ENCODE results near the gene RCAN1. TPM values are rescaled to one million over a fixed set of nuclear protein-coding genes. Genes with fewer than 3 reads are reported as not detected.

Gene RCAN1
- total and polyA plus RNA-seq, 2 of the 8 experiments (the other 6 are each of a cell fraction or from before 2014, with no cell fraction given): 1.7 to 6.4 TPM

GRCh38 chr21:34617753-34618339 is 2.9 kb upstream of the RCAN1 start:
- DNase-seq (ENCODE audit: low read depth in 1 of 2, low spot score in 2 of 2) (no peak), FAIRE-seq (no peak)
- Histone ChIP-seq H4K5ac (ENCODE audit: insufficient read length, low read depth, low read length) (no peak overlapping the region), H2BK12ac (ENCODE audit: low read depth, low read length) (no peak overlapping the region), H3K4me2 (ENCODE audit: insufficient read depth in 1 of 2, low read depth in 2 of 2, low read length in 2 of 2) (no peak overlapping the region), H2BK20ac (ENCODE audit: low read length) (no peak overlapping the region), H3K23ac (ENCODE audit: insufficient read length) (no peak overlapping the region), H3K27me3 (replicated peaks in 1 of 4; ENCODE audit: control insufficient read depth in 3 of 4, extremely low read depth in 1 of 4, insufficient read depth in 3 of 4, low read length in 3 of 4) (peaks cover 6 to 18% (median 14%) of the 10 kb centered on the region in 4 experiments), H3K23me2 (ENCODE audit: low read depth, low read length) (peaks cover 7% of the 10 kb centered on the region; the same call in 1 of the 2 replicates), H3K14ac (ENCODE audit: insufficient read length) (no peak overlapping the region), H3K4ac (replicated peaks; ENCODE audit: insufficient read length, low read depth, low read length) (no peak overlapping the region), H2AK5ac (ENCODE audit: low read depth, low read length) (no peak overlapping the region), H3K36me3 (ENCODE audit: control insufficient read depth in 2 of 4, insufficient read depth in 4 of 4, low read length in 3 of 4) (no peaks in the 10 kb centered on the region), H3K27ac (ENCODE audit: low read depth, low read length) (no peak overlapping the region), H3K9me3 (ENCODE audit: insufficient read depth in 2 of 2, low read depth in 1 of 2, low read length in 1 of 2) (no peaks in the 10 kb centered on the region), H4K91ac (replicated peaks; ENCODE audit: insufficient read length, low read length) (no peak overlapping the region), H3K79me2 (ENCODE audit: control insufficient read depth in 1 of 2, insufficient read depth in 2 of 2, low read length in 2 of 2) (no peaks in the 10 kb centered on the region), H2BK15ac (ENCODE audit: low read length) (no peak overlapping the region), H3K4me3 (ENCODE audit: extremely low read depth in 1 of 4, insufficient read depth in 2 of 4, low read depth in 3 of 4, low read length in 4 of 4) (no peak overlapping the region), H3K18ac (ENCODE audit: extremely low read depth, low read length) (no peak overlapping the region), H2BK120ac (replicated peaks; ENCODE audit: low read depth, low read length) (no peak overlapping the region), H3K56ac (replicated peaks; ENCODE audit: insufficient read length, low read depth, low read length) (no peak overlapping the region), H4K20me1 (replicated peaks in 1 of 2; ENCODE audit: control insufficient read depth in 1 of 2, insufficient read depth in 2 of 2, low read length in 2 of 2) (peaks cover 0 to 1% of the 10 kb centered on the region in 2 experiments), H3K79me1 (ENCODE audit: low read depth, low read length) (no peaks in the 10 kb centered on the region), H3K9ac (replicated peaks in 1 of 4; ENCODE audit: extremely low read depth in 1 of 4, low read depth in 3 of 4, low read length in 3 of 4) (no peak overlapping the region), H2AFZ (ENCODE audit: low read length) (no peak overlapping the region), H2BK5ac (ENCODE audit: low read depth, low read length) (no peak overlapping the region), H3K4me1 (replicated peaks in 1 of 4; ENCODE audit: control insufficient read depth in 3 of 4, insufficient read depth in 4 of 4, low read length in 3 of 4) (peaks cover 0 to 6% (median 2%) of the 10 kb centered on the region in 4 experiments; a peak in 3 of 7 replicates), H4K8ac (ENCODE audit: extremely low read depth, insufficient read depth, low read length) (no peak overlapping the region)
- ChIA-PET POLR2A (ENCODE audit: partially characterized antibody) (interaction anchor here (0.6 kb wide), 1 partner anchor 670 kb away, joined by 4 read pairs; no protein-coding TSS in a partner anchor), CTCF (ENCODE audit: partially characterized antibody) (interaction anchor here (0.6 to 3.6 kb wide), 7 partner anchors 13 to 763 kb away, joined by 3 to 14 read pairs (median 5); no protein-coding TSS in a partner anchor)
- 85% methylated on average over 8 of the region's 8 CpGs; no CpG with 5 or more reads in 1 of the 2 experiments for WGBS, 2 experiments (ENCODE audit: extremely low coverage in 1 of 2, insufficient coverage in 1 of 2, insufficient read length in 1 of 2, insufficient replicate concordance in 2 of 2, low coverage in 1 of 2, low lambda C conversion rate in 2 of 2, missing lambda C conversion rate in 1 of 2)
- TF ChIP-seq KDM1A (IDR thresholded peaks at IDR 0.05; ENCODE audit: borderline replicate concordance, low read length) (no peak), CTCF (IDR thresholded peaks at IDR 0.05; ENCODE audit: control extremely low read depth in 1 of 3, insufficient read depth in 1 of 3, low read depth in 1 of 3, low read length in 3 of 3) (no peak), ATF3 (IDR thresholded peaks at IDR 0.05; ENCODE audit: insufficient read depth, low read depth, low read length) (no peak), SP1 (IDR thresholded peaks at IDR 0.05; ENCODE audit: low read depth, low read length) (no peak), SRF (IDR thresholded peaks at IDR 0.05; ENCODE audit: low read depth, low read length) (no peak), POLR2AphosphoS5 (IDR thresholded peaks at IDR 0.05; ENCODE audit: low read depth, low read length) (no peak), EP300 (IDR thresholded peaks at IDR 0.05; ENCODE audit: borderline replicate concordance in 1 of 2, low read depth in 2 of 2, low read length in 2 of 2) (no peak), BACH1 (IDR thresholded peaks at IDR 0.05; ENCODE audit: low read length) (no peak), POLR2A (IDR thresholded peaks at IDR 0.05; ENCODE audit: control extremely low read depth in 1 of 2, low read depth in 2 of 2, low read length in 2 of 2) (no peak), SP2 (IDR thresholded peaks at IDR 0.05; ENCODE audit: low read length) (no peak), CBX8 (IDR thresholded peaks at IDR 0.05; ENCODE audit: borderline replicate concordance, low read depth, low read length) (no peak)
